Effector memory CD8-positive, alpha-beta T cell (primary cell): ENCODE data around the gene MYOM1.
A peak's percentile ranks its signal among the peaks of the same experiment; 100 is the strongest.
"Not testable (repeated sequence)": the region's sequence is repeated elsewhere in the genome, so short reads cannot be mapped to it uniquely, and the experiment has no call there.

Experiments
- ATAC-seq: fragments of 150-1000 bp; cut with Tn5 transposase; replicated peaks from 2 replicates; pipeline ENCODE4 v1.10.0; 2021; ENCODE audit warnings: mild to moderate bottlenecking, moderate library complexity
- DNase-seq, 3 experiments: peaks; one replicate each; pipeline ENCODE4 v3.0.0; 2021
- H3K27ac Mint-ChIP-seq, 2 donors: one replicate each; pipeline ENCODE4 v1.8.0; 2022; ENCODE audit warnings: mild to moderate bottlenecking in 2 of 2, mixed read lengths in 2 of 2, moderate library complexity in 2 of 2
- H3K27me3 Mint-ChIP-seq, 2 donors: one replicate each; pipeline ENCODE4 v1.8.0; 2022; ENCODE audit warnings: mixed read lengths in 2 of 2
- H3K36me3 Mint-ChIP-seq: one replicate; pipeline ENCODE4 v1.8.0; 2022; ENCODE audit warnings: mild to moderate bottlenecking, moderate library complexity, mixed read lengths; ENCODE audit not compliant: insufficient read depth
- H3K4me1 Mint-ChIP-seq, 2 donors: one replicate each; pipeline ENCODE4 v1.8.0; 2022; ENCODE audit warnings: low read depth in 2 of 2, mixed read lengths in 2 of 2
- H3K4me3 Mint-ChIP-seq, 2 donors: one replicate each; pipeline ENCODE4 v1.8.0; 2022; ENCODE audit warnings: mild to moderate bottlenecking in 2 of 2, mixed read lengths in 2 of 2, moderate library complexity in 2 of 2
- H3K9me3 Mint-ChIP-seq, 2 donors: one replicate each; pipeline ENCODE4 v1.8.0; 2022; ENCODE audit warnings: mixed read lengths in 2 of 2

Gene MYOM1

GRCh38 chr18:3205239-3205638 is 14.5 kb downstream of the MYOM1 start:
- Mint-ChIP-seq H3K4me3 (no peak overlapping the region), H3K4me1 (peaks cover 5 to 7% of the 10 kb centered on the region in 2 donors), H3K27ac (no peak overlapping the region), H3K9me3 (peaks cover 2 to 11% of the 10 kb centered on the region in 2 donors), H3K27me3 (no peaks in the 10 kb centered on the region), H3K36me3 (no peaks in the 10 kb centered on the region)
- no peak for ATAC-seq
- no peak for DNase-seq

- H3K36me3 Mint-ChIP-seq, result no peaks in the 10 kb centered on the region
- H3K27ac Mint-ChIP-seq, result no peak overlapping the region
- no peaks in the 10 kb centered on the region for H3K27me3 Mint-ChIP-seq
- H3K9me3 Mint-ChIP-seq, result peaks cover 2 to 11% of the 10 kb centered on the region in 2 donors
- no peak overlapping the region for H3K4me3 Mint-ChIP-seq
- H3K4me1 Mint-ChIP-seq, result no peaks in the 10 kb centered on the region
- DNase-seq (no peak), ATAC-seq (no peak)
Measured at GRCh38 chr18:3199942-3200645, 19.7 kb downstream of the MYOM1 start.

- ATAC-seq, H3K4me1 Mint-ChIP-seq, H3K27ac Mint-ChIP-seq, H3K9me3 Mint-ChIP-seq, H3K36me3 Mint-ChIP-seq, H3K4me3 Mint-ChIP-seq, DNase-seq, H3K27me3 Mint-ChIP-seq: not testable (repeated sequence)
Measured at GRCh38 chr18:3198260-3198860, 21.4 kb downstream of the MYOM1 start.

GRCh38 chr18:3194947-3195612 is 24.7 kb downstream of the MYOM1 start:
- Mint-ChIP-seq H3K4me1 (no peaks in the 10 kb centered on the region), H3K27ac (no peak overlapping the region), H3K36me3 (no peaks in the 10 kb centered on the region), H3K9me3 (no peaks in the 10 kb centered on the region), H3K4me3 (no peak overlapping the region), H3K27me3 (no peaks in the 10 kb centered on the region)
- no peak for ATAC-seq
- DNase-seq, result no peak

- no peaks in the 10 kb centered on the region for H3K9me3 Mint-ChIP-seq
- H3K4me3 Mint-ChIP-seq, result no peak overlapping the region
- no peaks in the 10 kb centered on the region for H3K27me3 Mint-ChIP-seq
- no peak overlapping the region for H3K27ac Mint-ChIP-seq
- peaks cover under 1% of the 10 kb centered on the region for H3K36me3 Mint-ChIP-seq
- ATAC-seq (no peak), DNase-seq (no peak)
- H3K4me1 Mint-ChIP-seq, result no peaks in the 10 kb centered on the region
Measured at GRCh38 chr18:3193331-3193730, 26.4 kb downstream of the MYOM1 start.

- H3K36me3 Mint-ChIP-seq, result peaks cover 6% of the 10 kb centered on the region
- H3K27me3 Mint-ChIP-seq, result no peaks in the 10 kb centered on the region
- ATAC-seq (no peak), DNase-seq (no peak)
- H3K4me3 Mint-ChIP-seq, result no peak overlapping the region
- H3K4me1 Mint-ChIP-seq, result no peaks in the 10 kb centered on the region
- H3K9me3 Mint-ChIP-seq, result no peaks in the 10 kb centered on the region
- no peak overlapping the region for H3K27ac Mint-ChIP-seq
Measured at GRCh38 chr18:3192752-3193151, 27.0 kb downstream of the MYOM1 start.

- peak overlapping the region in 1 of 2 donors; percentile 28 for H3K27ac Mint-ChIP-seq
- ATAC-seq (no peak), DNase-seq (no peak)
- no peaks in the 10 kb centered on the region for H3K27me3 Mint-ChIP-seq
- H3K4me3 Mint-ChIP-seq, result no peak overlapping the region
- H3K36me3 Mint-ChIP-seq, result peaks cover 7% of the 10 kb centered on the region
- H3K9me3 Mint-ChIP-seq, result no peaks in the 10 kb centered on the region
- H3K4me1 Mint-ChIP-seq, result no peaks in the 10 kb centered on the region
Measured at GRCh38 chr18:3192286-3192685, 27.5 kb downstream of the MYOM1 start.

- Mint-ChIP-seq H3K27me3 (no peaks in the 10 kb centered on the region), H3K27ac (no peak overlapping the region), H3K4me1 (no peaks in the 10 kb centered on the region), H3K9me3 (no peaks in the 10 kb centered on the region), H3K36me3 (peaks cover 7% of the 10 kb centered on the region), H3K4me3 (no peak overlapping the region)
- ATAC-seq (no peak), DNase-seq (no peak)
Measured at GRCh38 chr18:3190610-3191009, 29.2 kb downstream of the MYOM1 start.

GRCh38 chr18:3189884-3190283 is 29.9 kb downstream of the MYOM1 start:
- H3K9me3 Mint-ChIP-seq, result no peaks in the 10 kb centered on the region
- DNase-seq (no peak), ATAC-seq (no peak)
- no peaks in the 10 kb centered on the region for H3K27me3 Mint-ChIP-seq
- no peak overlapping the region for H3K27ac Mint-ChIP-seq
- H3K4me3 Mint-ChIP-seq, result no peak overlapping the region
- peaks cover 7% of the 10 kb centered on the region for H3K36me3 Mint-ChIP-seq
- no peaks in the 10 kb centered on the region for H3K4me1 Mint-ChIP-seq

GRCh38 chr18:3186678-3187658 is 32.8 kb downstream of the MYOM1 start:
- no peaks in the 10 kb centered on the region for H3K27me3 Mint-ChIP-seq
- no peak overlapping the region for H3K27ac Mint-ChIP-seq
- peaks cover 7% of the 10 kb centered on the region for H3K36me3 Mint-ChIP-seq
- H3K4me3 Mint-ChIP-seq, result no peak overlapping the region
- no peaks in the 10 kb centered on the region for H3K4me1 Mint-ChIP-seq
- DNase-seq (no peak), ATAC-seq (no peak)
- H3K9me3 Mint-ChIP-seq, result no peaks in the 10 kb centered on the region

- Mint-ChIP-seq H3K27ac (no peak overlapping the region), H3K9me3 (no peaks in the 10 kb centered on the region), H3K4me1 (no peaks in the 10 kb centered on the region), H3K4me3 (no peak overlapping the region), H3K27me3 (no peaks in the 10 kb centered on the region), H3K36me3 (peaks cover 7% of the 10 kb centered on the region)
- ATAC-seq (no peak), DNase-seq (no peak)
Measured at GRCh38 chr18:3184275-3184963, 35.3 kb downstream of the MYOM1 start.

- Mint-ChIP-seq H3K4me1 (no peaks in the 10 kb centered on the region), H3K27ac (no peak overlapping the region), H3K9me3 (no peaks in the 10 kb centered on the region), H3K27me3 (no peaks in the 10 kb centered on the region), H3K4me3 (no peak overlapping the region), H3K36me3 (peaks cover 5% of the 10 kb centered on the region)
- ATAC-seq (no peak), DNase-seq (no peak)
Measured at GRCh38 chr18:3183103-3183717, 36.6 kb downstream of the MYOM1 start.
